Left hindlimb (tissue), 1 donor: Measurements from ENCODE around the gene PNKD.
A peak's percentile ranks its signal among the peaks of the same experiment; 100 is the strongest.

Source experiments
- DNase-seq: peaks from one replicate; pipeline ENCODE4 v3.0.0-alpha.2; 2018

PNKD gene

DNA sequence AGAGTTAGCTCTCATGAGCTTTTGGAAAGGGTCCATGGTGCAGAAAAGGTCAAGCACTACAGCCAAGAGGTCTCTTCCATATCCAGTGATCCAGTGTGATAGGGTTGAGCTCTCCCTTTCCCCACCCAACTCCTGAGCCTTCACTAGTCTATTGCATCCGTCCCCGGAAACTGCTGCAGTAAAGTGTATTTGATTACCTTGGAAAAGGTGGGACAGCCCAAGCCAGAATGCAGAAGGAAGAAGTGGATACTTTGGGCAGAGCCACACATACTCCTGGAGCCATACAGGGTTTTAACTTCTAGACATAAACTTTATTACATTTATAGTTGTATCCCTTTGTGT is 3.6 kb downstream of the PNKD start:
- no peak for DNase-seq

- DNase-seq, result no peak
These were observed 4.3 kb downstream of the PNKD start for GRCh38 chr2:218274586-218274985.

GRCh38 chr2:218275371-218276072 is 5.2 kb downstream of the PNKD start:
- no peak for DNase-seq

- DNase-seq, result no peak
These were observed 6.9 kb downstream of the PNKD start for GRCh38 chr2:218276986-218277755.

GRCh38 chr2:218277921-218278320 is 7.6 kb downstream of the PNKD start:
- peak; percentile 17 for DNase-seq

DNA sequence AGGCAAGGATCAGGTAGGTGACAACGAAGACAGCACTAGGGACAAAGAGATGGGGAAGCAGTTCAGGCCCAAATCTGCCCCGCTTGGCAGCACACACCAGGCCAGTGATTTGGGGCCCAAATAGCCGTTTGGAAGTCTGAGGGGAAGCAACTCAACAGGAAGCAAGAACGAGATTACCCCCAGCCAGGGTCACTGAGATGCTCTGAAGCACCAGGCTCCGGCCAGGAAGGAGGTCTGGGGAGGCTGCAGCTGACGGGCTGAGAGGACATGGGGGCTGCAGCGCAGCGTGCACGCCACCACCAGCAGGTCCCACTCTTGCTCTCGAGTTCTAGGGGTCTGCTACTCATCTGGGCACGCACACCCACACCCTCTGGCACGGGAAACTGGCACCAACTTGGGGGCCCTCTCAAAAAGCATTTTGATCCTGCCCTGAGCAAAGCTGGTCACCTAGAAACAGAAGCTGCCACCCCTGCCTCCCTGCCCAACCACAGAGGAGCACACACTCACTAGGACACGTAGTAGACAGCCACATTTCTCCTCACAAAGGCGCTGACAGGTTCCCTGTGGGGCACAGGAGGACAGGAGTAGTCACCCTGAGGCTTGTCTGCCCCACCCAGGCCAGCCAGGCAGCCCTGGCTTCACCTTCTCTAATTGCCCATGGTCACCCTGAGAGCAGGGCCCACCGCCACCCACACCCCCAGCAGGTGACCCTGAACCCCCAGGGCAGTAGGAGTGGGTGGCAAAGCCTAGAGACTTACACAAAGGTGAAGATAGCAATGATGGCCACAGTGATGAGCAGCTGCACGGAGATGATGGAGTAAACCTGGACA is 8.4 kb downstream of the PNKD start:
- DNase-seq, result peak; percentile 4

- DNase-seq, result no peak
These were observed 10.0 kb downstream of the PNKD start for GRCh38 chr2:218280260-218280870.

- no peak for DNase-seq
These were observed 11.1 kb downstream of the PNKD start for GRCh38 chr2:218281449-218281848.

DNA sequence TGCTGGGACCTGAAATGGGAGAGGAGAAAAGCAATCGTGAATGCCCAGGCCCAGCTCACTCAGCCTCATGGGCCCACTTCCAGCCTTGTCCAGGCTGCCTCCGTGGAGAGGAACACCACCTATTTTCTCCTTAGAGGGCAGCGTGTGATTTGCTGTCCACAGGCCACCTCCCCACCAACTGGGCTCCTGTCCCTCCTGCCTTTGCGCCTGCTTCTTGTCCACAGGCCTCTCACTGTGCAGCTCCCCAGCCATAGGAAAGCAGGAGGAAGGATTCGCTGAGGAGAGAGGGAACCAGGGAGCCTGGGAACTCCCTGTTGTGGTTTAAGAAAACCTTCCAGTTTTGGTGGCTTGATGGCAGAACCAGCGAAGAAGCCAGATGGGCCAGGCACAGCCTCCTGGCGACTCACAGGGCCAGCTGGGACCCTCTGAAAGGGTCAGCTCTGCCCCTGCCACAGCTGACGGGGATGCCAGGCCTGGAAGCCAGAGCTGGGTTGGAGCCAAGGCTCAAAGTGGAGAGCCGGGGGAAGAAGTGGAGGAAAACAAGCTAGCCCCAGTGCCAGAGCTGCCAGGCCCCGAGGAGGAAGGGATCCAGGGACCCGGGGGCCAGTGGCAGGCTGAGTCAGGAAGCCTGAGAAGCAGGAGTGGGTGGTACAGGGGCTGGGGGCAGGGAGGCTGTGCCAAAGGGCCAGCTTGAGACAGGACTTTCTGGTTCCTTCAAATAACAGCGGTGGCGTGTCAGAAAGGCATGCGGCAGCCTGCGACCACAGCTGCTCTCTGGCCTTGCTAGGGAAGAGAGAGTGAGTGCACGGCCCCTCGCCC is 12.1 kb downstream of the PNKD start:
- DNase-seq, result no peak

DNA sequence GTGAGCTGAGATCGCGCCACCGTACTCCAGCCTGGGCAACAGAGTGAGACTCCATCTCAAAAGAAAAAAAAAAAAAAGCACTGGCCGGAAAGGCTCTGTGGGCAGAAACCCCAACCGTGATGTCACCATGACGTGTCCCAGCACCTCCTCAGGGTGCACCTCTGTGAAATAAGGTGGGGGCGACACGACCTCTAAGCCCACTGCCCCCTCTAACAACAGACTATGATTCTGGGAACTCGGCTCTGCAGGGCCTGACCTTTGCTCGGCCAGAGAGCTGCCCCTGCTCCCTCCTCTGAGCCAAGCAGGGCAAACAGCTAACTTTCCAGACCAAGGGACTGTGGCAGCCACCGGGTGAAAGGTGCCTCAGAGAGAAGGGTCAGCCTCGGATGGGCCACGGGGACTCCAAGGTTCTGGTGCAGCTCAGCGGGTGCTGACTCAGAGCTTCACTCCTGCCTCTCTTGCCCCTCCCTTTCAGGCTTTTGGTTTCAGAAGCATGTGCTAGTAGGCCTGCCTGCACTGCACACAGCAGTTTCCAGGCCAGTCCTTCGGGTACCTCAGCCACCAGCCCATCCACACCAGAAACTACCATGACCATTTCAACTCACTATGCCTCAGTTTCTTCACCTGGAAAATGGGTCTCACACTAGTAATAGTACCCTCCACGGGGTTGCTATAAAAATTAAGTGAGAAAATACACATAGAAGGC is 13.9 kb downstream of the PNKD start:
- no peak for DNase-seq

DNA sequence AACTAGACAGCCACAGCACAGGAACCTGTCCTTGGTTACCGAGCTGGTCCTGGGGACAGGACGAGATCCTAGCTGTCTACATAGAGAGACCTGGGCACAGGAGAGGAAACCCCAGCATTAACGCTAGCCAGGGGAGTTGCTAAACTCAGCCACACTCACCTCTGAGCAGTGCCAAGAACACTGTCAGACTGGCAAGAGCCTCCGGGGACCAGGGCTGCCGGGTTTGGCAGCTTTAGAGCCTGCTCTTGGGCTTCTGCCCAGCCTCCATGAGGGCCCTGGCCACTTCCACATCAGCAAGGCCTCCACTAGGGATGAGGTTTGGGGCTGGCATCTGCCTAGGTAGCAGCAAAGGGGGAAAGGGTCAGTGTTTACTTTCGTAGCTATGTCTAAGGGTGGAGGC is 15.3 kb downstream of the PNKD start:
- no peak for DNase-seq

DNA sequence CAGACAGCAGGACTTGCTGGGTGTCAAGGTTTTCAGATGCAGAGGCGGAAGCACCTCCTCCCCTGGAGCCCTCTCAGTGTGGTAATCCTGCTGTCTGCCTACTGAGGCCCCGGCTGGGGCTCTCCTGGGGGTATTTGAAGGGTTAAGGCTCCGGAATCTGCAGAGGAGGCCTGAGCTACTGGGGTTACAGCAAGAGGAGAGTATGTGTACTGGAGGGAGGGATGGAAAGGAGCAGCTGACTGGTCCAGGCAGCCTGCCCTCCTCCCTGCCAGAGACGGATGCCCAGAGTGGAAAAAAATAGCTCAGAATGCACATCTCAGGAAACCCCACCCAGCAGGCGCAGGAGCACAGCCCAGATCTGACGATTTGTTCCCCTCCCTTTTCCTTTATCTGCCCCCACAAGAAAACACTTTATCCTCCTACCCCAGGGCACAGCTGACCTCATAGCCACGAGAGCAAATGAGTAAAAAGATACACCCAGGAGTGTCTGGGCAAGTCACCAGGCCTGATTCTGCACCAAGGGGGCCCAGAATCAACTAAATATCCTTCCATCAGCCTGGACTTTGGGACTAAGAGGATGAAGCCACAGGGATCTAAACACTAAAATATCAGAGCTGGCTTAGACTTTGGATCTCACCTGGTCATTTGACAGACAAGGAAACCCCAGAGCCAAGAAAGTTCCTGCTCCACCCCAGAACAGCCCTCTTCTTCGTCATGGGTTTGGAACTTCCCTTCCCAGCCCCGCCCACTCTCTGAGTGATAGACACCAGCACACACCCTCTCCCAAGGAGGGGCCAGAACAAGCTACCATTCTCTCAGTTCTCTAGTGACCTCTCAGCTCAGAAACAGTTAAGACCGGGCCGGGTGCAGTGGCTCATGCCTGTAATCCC is 16.5 kb downstream of the PNKD start:
- DNase-seq, result peak; percentile 94

DNA sequence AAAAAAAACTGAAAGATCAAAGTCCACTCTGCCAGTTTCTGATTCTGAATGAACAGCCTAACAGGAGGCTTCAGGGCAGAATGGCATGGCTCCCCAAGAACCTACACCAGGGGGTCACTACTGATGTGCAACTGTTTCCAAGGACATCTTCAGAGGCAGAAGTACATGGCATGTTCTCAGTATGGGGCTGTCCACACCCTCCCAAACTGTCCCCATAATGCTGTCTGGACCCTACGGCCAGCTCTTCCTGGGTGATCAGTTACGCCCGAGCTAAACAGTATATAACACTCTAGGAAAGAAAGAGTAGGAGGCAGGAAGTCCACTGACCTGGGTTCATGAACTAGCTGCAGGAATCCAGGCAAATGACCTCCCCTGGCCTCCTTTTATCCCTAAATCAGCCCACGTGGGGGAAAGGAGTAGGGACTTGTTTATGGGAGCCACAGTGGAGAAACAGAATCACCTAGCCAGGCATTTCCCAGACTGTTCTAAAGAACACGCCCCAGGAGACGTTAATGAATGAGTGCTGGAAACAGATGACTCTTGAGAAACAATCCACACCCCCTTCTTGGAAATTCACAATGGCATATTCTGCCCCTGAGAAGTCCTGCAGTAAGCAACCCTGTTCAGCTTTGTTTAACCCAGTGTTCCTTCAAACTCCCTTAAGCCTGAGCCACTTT is 19.5 kb downstream of the PNKD start:
- peak; percentile 17 for DNase-seq

DNA sequence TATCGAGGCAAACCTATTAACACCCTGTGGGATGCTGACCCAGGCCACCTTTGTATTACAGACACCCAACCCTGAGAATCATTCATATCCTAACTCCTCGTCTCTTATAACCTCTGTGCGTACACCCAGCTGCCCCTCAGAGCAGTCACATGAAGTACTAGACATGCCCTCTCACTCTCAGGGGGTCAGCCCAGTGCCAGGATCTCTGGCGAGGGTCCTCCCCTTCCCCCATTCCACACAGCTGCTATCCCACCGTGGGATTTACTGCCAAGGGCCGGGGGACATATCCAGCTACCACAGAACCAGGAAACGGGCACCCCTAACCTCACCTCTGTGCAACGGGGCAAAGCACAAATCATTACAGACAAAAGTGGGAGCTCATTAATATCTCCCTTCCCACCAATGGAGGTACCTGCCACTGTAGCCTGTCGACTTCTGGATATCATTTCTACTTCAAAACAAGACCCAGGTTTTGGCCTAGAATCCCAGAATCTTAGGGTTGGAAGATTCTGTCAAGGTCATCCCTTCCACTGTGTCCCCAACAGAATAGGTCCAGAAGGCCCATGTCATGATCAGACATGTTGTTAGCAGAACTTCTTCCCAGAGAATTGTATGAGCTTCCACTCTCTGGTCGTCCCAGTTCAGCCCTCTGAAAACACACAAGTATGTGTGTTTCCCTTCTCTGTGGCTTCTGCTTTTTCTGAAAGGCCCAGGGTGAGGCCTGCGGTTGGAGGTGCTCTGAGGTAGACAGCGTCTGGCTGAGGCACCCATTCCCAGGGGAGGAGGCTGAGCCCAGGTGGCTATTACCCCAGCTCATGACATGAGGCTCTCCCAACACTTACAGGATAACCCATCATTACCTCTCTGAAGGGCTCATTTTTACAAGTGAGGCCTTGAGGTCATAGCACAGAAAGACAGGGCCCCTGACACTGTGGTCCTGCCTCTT is 20.3 kb downstream of the PNKD start:
- DNase-seq, result peak; percentile 29

DNA sequence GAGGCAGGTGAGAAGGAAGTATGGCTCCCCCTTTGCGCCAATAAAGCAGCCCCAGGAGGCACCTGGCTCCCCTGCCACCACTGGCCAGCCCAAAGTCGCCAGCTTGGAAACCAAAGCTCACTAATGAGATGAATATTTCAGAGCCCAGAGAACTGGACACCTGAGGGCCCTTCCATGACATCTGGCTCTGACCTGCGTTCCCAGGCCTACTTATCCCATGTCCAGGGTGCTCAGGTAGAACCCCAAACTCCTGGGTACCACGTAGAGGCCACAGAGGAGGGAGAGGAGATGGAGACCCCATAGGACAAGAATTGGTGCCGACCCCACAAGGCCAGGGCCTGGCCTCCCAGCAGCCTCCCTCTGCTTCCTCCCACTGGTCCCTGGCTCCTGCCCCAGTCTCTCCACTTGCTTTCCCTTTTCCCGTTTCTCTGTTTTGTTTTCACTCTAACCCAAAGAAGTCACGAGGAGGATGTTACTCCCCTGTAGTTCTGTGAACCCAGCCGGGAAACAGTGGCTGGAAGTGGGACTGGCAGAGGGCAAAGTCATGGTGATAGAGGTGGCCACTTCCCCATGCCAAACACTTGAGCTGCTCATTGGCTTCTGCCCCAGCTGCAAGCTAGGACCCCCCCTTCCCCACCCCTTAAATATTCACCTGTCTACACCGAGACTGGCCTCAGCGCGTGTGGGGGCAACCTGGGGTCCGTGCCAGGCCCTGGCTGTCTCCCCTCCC is 21.2 kb downstream of the PNKD start:
- DNase-seq, result no peak

DNA sequence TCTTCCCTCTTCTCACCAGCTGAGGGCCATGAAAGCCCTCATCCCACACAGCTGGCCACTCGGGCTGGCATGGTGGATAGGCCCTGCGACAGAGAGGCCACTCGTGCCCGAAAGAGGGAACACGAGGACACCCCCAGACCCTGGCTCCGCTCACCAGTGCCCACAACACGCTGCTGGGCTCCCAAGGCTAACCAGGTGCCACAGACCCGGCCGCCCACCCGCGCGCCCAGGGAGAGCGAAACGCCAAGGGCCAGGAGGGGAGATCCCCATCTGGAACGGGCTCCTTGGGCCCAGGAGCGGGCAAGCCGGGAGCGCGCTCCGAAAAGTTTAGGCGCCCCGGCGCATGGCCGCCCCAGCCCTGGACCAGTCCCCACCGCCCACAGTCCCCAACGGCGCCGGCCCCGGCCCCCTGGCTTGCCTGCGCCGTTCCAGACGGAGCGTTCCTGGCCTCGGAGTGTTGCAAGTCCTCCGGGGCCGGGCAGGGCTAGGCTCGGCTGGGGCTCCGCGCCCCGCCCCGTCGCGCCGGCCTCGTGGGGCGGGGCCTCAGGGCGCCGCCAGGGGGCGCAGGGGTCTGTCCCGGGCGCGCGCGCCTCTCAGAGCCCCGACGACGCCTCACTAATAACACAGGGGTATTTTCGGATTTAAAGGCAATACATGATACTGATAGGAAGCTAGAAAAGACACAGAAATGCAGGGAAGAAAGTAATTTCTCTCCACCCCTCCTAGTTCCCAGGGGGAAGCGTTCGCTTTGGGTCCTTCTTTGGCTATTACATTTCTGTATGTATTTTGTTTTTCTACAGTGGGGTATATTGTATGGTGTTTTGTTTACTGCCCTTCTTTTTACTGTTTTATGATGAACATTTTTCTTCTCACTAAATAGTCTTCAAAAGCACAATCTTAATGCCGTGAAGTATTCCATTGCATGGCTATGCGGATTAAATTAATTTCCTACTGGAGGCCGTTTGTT is 22.0 kb downstream of the PNKD start, which contains the start of gene TMBIM1:
TMBIM1 (minus strand) TSS at position 456 of the 967 bp plus-strand sequence. CDS start 10,362 bp downstream, outside the sequence.
- peak; percentile 85 for DNase-seq
